ENCODE results near the gene SELENOW.

Gene SELENOW

DNA sequence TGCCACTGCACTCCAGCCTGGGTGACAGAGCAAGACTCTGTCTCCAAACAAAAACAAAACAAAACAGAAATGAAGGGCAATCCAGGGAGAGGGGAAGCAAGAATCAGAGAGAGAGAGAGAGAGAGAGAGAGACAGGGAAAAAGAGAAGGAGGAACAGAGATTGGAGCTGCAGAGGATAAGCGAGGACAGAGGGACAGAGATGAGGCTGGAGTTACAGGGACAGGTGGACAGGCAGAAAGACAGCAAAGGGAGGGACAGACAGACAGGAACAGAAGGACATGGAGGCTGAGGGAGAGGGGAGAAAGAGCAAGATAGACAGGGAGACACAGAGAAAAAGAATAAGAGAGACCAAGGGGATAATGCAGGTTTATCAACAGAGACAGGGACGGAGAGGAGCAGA is 41.9 kb downstream of the SELENOW start:
- no peak for DNase-seq (ENCODE audit: low read depth in 2 of 2, low spot score in 1 of 2)

- DNase-seq (ENCODE audit: low read depth in 2 of 2, low spot score in 1 of 2) = no peak
Measured at GRCh38 chr19:47821460-47822020, 43.0 kb downstream of the SELENOW start, which contains the start of gene CRX. Gene CRX (plus strand): TSS chr19:47821937. CDS start chr19:47834444, 12,507 bp downstream.

DNA sequence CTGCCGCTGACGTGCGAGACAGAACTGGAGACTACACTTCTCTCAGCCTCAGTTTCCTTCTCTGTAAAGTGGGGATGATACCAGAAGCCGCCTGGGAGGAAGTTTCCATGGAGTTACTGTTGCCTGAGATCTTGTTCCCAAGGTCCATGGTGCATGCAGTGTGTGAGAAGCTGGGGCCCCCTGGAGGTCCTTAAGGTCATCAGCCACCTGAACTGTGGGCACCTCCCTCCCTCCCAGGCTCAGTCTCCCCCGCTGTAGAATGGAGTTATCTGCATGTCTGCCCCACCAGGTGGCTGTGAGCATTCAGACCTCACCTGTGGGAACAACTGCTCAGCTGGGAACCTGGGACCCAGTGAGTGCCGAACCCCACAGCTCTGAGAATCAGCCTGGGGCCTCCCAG is 45.9 kb downstream of the SELENOW start:
- no peak for DNase-seq (ENCODE audit: low read depth in 2 of 2, low spot score in 1 of 2)

DNA sequence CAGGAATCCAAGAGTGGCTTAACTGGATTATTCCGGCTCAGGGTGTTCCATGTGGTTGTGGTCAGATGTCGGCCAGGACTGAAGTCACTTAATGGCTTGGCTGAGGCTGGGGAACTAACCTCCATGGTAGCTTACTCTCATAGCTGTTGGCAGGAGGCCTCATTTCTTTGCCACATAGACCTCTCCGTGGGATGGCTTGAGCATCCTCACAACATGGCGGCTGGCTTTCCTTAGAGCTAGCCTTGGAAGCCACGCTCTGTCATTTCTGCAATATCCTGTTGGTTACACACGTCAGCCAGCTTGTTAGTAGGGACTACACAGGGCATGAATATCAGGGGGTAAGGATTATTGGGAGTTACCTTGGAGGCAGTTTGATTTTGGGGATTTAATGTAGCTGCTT is 48.3 kb downstream of the SELENOW start:
- no peak for DNase-seq (ENCODE audit: low read depth in 2 of 2, low spot score in 1 of 2)

- no peak for DNase-seq (ENCODE audit: low read depth in 2 of 2, low spot score in 1 of 2)
Measured at GRCh38 chr19:47832723-47833122, 54.2 kb downstream of the SELENOW start.

All from stimulated activated CD8-positive, alpha-beta memory T cell treated with anti-CD3 and anti-CD28 coated beads, Interleukin-4, amount 100 ng/mL, for 4 hours (primary cell).